Astrocyte of the spinal cord (primary cell): ENCODE measurements around the gene CDKAL1.

ENCODE experiments used
- DNase-seq: peaks from one replicate; pipeline ENCODE4 v3.0.0; 2011; ENCODE audit warnings: low read depth, low spot score
- H3K4me3 ChIP-seq: 2 replicates; pipeline ENCODE4 v1.5.1; 2011; ENCODE audit warnings: low read depth, mild to moderate bottlenecking, low read length, moderate library complexity
- CTCF ChIP-seq: IDR thresholded peaks from 2 replicates; pipeline ENCODE4 v1.5.1; 2012; ENCODE audit warnings: low read depth, mild to moderate bottlenecking, low read length, inconsistent platforms
- in situ Hi-C: cut with HindIII; loops from 2 replicates; pipeline ENCODE4 v1.10.0; 2017; ENCODE audit warnings: low sequenced_read_pairs

Gene CDKAL1

GRCh38 chr6:20777801-20778200, 243.5 kb downstream of the CDKAL1 start:
- DNase-seq, result no peak
- no peak for TF ChIP-seq CTCF
- in situ Hi-C loops, result no loop called here
- H3K4me3 ChIP-seq, result no peak overlapping the region

- H3K4me3 ChIP-seq, result no peak overlapping the region
- no peak for TF ChIP-seq CTCF
Observed at GRCh38 chr6:20778459-20778858, 244.2 kb downstream of the CDKAL1 start.

GRCh38 chr6:20778912-20779311, 244.7 kb downstream of the CDKAL1 start:
- in situ Hi-C loops, result no loop called here
- no peak for DNase-seq
- TF ChIP-seq CTCF, result no peak
- H3K4me3 ChIP-seq, result no peak overlapping the region

More at GRCh38 chr6:20778459-20778858, 244.2 kb downstream of the CDKAL1 start:
- in situ Hi-C loops, result no loop called here
- no peak for DNase-seq

GRCh38 chr6:20789162-20789561, 254.9 kb downstream of the CDKAL1 start:
- no peak overlapping the region for H3K4me3 ChIP-seq
- peak; percentile 22 for TF ChIP-seq CTCF
- DNase-seq, result peak; percentile 50
- in situ Hi-C loops, result no loop called here

GRCh38 chr6:20790032-20790791, 256.0 kb downstream of the CDKAL1 start:
- in situ Hi-C loops, result no loop called here
- peak; percentile 36 for DNase-seq
- TF ChIP-seq CTCF, result no peak
- no peak overlapping the region for H3K4me3 ChIP-seq

GRCh38 chr6:20791074-20791473, 256.8 kb downstream of the CDKAL1 start:
- TF ChIP-seq CTCF, result no peak
- in situ Hi-C loops, result no loop called here
- DNase-seq, result no peak
- no peak overlapping the region for H3K4me3 ChIP-seq
